Adrenal gland (tissue), 12 donors: ENCODE results near the gene CRACR2A. TPM values are rescaled to one million over a fixed set of nuclear protein-coding genes. Genes with fewer than 3 reads are reported as not detected.

Experiments
- DNase-seq, 7 donors: peaks; one replicate each; pipeline ENCODE4 v3.0.0-alpha.2; 2019 to 2020
- H3K27ac ChIP-seq, 5 donors: fragments of 200-600 bp; sonication (generic) in 4 of 5; 1 replicate in 3 of 5; 2 replicates in 2 of 5; pipeline versions ENCODE4 v1.5.1 to v1.8.0; 2016 to 2020; ENCODE audit warnings: mild to moderate bottlenecking in 1 of 5
- H3K27me3 ChIP-seq: fragments of 200-600 bp; 2 replicates; pipeline ENCODE4 v1.8.0; 2021
- H3K36me3 ChIP-seq, 2 donors: fragments of 200-600 bp; replicated peaks in 1 of 2; 1 replicate in 1 of 2; 2 replicates in 1 of 2; pipeline versions ENCODE4 v1.5.1 to v1.8.0; 2018 to 2022
- H3K4me1 ChIP-seq, 2 donors: fragments of 200-600 bp; replicated peaks in 1 of 2; 1 replicate in 1 of 2; 2 replicates in 1 of 2; pipeline versions ENCODE4 v1.5.1 to v1.8.0; 2018 to 2021
- H3K4me3 ChIP-seq, 4 donors: fragments of 200-600 bp; sonication (generic) in 3 of 4; one replicate each; pipeline ENCODE4 v1.5.1; 2016 to 2018
- H3K9me3 ChIP-seq, 3 donors: fragments of 200-600 bp; sonication (generic) in 1 of 3; replicated peaks in 1 of 3; 1 replicate in 2 of 3; 2 replicates in 1 of 3; pipeline versions ENCODE4 v1.5.1 to v1.8.0; 2016 to 2021
- POLR2A ChIP-seq, 2 donors: fragments of 450-650 bp; IDR thresholded peaks; one replicate each; pipeline ENCODE4 v1.6.1; 2017; ENCODE audit warnings: antibody characterized with exemption in 2 of 2, mild to moderate bottlenecking in 2 of 2, moderate library complexity in 1 of 2
- WGBS, 4 donors: extraction: QIAGEN DNeasy Blood & Tissue Kit in 2 of 4; methylation state at CpG; one replicate each; pipeline versions ENCODE4 v1.1.5 to v1.1.7; 2013 to 2017; 5-methylcytosine and 5-hydroxymethylcytosine counted together
- intact Hi-C, 2 donors: fragments of 100-400 bp; cut with DNase I; formaldehyde crosslinking; loops; one replicate each; pipeline versions ENCODE4 v1.14.1 to v1.15.0; 2022 to 2023
- polyA plus RNA-seq, 3 donors: library from polyadenylated mRNA; stranded (reverse); fragments of 200-250 nt in 2 of 3; fragments of 350-450 nt in 1 of 3; fragmentation: Illumina TruSeq in 1 of 3; extraction: RNeasy Lipid Tissue Mini Kit (QIAGEN cat#74804) in 1 of 3; gene quantifications; one replicate each; pipeline ENCODE4 v1.2.3, GENCODE V29; 2013 to 2014
- total RNA-seq, 9 donors: library from RNA; depleted of rRNA in 4 of 9; stranded (reverse); fragments of >200 nt in 4 of 9; fragments of 120-200 nt in 1 of 9; fragmentation: NEBNext Ultra II Directional in 1 of 9; extraction: Animal tissue kit (Norgen Biotek cat#: 25700) in 1 of 9; gene quantifications; one replicate each; pipeline versions ENCODE4 v1.1.0 to v1.2.4, GENCODE V29; 2013 to 2023
- TF ChIP-seq, protein P1 (sequence below), 6 experiments: fragments of 450-650 bp in 4 of 6; fragments of 200-600 bp in 2 of 6; sonication (generic) in 1 of 6; IDR thresholded peaks; 1 replicate in 5 of 6; 2 replicates in 1 of 6; pipeline versions ENCODE4 v1.5.1 to v1.8.0; 2016 to 2021; ENCODE audit warnings: antibody characterized with exemption in 6 of 6, mild to moderate bottlenecking in 2 of 6, moderate library complexity in 1 of 6
- donor health status: healthy with polysubstance abuse.
- donor health status: Bipolar disorder and iron deficiency.
- donor health status: DM: yes; HTN: yes; CAD: no.
- donor health status: DM: no; HTN: no; CAD: no.
- donor health status: DM: no; HTN: no; CAD: no.
- donor health status: DM: yes; HTN: yes; CAD: no.

CRACR2A gene
- total and polyA plus RNA-seq, 12 donors = 0.50 to 3.5 (median 2.0) TPM

DNA sequence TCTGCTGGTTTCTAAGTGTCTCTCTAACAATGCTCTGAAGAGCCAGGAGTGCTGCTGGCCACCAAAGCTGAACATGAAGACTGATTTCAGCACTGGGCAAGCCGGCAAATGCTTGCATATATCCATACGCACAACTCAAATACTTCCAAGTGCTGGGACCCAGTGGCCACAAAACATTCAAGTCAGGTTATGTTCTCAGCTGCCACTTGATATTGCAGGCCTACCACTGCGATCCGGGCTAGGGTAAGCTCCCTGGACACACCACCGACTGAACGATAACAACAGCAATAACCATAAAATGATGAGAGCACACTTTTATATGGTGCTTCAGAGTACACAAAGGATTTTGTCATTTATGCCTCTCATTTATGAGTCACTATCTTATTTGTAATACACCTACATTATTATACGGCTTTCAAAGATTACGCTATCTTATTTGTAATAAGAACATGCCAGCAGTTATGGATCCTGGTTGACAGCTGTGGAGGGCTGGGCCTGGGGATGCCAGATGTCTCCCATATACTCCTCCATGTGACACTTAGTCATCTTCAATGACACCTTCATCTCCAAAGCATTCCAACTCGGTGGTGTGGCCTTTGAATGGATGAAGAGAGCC is 35.5 kb downstream of the CRACR2A start:
- no peaks in the 10 kb centered on the region for H3K27me3 ChIP-seq
- H3K9me3 ChIP-seq = no peaks in the 10 kb centered on the region
- TF ChIP-seq, protein P1, sequence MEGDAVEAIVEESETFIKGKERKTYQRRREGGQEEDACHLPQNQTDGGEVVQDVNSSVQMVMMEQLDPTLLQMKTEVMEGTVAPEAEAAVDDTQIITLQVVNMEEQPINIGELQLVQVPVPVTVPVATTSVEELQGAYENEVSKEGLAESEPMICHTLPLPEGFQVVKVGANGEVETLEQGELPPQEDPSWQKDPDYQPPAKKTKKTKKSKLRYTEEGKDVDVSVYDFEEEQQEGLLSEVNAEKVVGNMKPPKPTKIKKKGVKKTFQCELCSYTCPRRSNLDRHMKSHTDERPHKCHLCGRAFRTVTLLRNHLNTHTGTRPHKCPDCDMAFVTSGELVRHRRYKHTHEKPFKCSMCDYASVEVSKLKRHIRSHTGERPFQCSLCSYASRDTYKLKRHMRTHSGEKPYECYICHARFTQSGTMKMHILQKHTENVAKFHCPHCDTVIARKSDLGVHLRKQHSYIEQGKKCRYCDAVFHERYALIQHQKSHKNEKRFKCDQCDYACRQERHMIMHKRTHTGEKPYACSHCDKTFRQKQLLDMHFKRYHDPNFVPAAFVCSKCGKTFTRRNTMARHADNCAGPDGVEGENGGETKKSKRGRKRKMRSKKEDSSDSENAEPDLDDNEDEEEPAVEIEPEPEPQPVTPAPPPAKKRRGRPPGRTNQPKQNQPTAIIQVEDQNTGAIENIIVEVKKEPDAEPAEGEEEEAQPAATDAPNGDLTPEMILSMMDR (IDR thresholded peaks at IDR 0.05) = no peak
- no peak for TF ChIP-seq POLR2A (IDR thresholded peaks at IDR 0.05)
- no peaks in the 10 kb centered on the region for H3K4me1 ChIP-seq
- no peaks in the 10 kb centered on the region for H3K36me3 ChIP-seq
- H3K4me3 ChIP-seq = no peak overlapping the region
- no peak for DNase-seq
- 89 to 92% (median 90%) methylated on average over 9 of the region's 9 CpGs for WGBS, 4 donors
- intact Hi-C loops = no loop called here
- H3K27ac ChIP-seq = no peak overlapping the region

DNA sequence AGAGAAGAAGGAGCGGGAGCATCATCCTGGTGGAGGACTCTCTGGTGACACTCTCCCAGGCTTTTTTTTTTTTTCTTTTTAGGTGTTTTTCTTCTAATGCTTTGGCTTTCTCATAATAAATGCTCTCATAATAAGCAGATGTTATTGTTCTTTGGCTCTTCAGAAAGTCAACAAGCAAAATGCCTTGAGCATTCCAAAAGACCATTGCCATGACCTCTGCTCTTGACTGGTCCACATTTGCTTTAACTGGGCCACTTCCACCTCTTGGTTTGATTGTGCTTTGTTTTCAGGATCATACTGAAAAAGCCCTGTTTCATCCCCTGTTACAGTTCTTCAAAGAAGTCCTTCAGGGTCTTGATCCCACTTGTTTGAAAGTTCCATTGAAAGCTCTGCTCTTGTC is 36.9 kb downstream of the CRACR2A start:
- Histone ChIP-seq H3K36me3 (no peaks in the 10 kb centered on the region), H3K4me1 (no peaks in the 10 kb centered on the region), H3K27me3 (no peaks in the 10 kb centered on the region), H3K4me3 (no peak overlapping the region), H3K27ac (no peak overlapping the region), H3K9me3 (no peaks in the 10 kb centered on the region)
- intact Hi-C loops = no loop called here
- WGBS, 4 donors = 85 to 96% (median 91%) methylated on average over 1 of the region's 1 CpG
- TF ChIP-seq, protein P1 (IDR thresholded peaks at IDR 0.05) = no peak
- no peak for TF ChIP-seq POLR2A (IDR thresholded peaks at IDR 0.05)
- no peak for DNase-seq

DNA sequence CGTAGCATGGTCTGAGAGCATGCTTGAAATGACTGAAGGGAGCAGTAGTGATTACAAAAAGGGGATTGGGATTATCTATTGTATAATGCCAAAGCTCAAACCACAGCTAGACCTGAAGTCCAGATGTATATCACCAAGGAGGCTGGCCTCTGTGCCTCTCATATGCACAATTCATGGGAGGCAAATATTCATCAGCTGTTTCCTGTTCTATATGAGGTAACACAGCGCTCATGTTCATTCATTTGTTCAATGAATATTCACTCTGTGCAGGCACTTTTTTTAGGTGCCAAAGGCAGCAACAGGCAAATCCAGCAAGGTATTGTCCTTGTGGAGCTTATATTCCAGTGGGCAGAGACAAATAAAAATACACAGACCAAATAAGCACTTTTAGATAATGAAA is 39.0 kb downstream of the CRACR2A start:
- DNase-seq = no peak
- no peak overlapping the region for H3K27ac ChIP-seq

DNA sequence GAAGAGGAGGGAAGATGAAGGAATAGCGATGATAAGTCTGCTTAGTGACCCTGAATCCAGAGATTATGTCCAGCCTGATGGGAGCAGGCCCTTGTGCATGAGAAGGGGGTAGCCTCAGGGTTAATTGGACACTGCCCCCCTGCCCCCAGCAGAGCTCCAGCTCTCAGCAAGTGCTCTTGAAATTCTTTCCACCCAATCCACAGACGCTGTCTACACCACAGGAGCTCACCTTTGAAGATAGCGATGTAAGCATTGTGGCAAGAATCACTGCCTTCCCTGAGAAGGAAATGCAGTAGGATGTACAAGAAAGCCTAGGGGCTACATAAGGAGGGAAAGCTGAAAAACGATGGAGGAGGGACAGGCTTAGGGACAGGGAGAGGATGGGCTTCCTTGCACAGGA is 39.4 kb downstream of the CRACR2A start:
- H3K27me3 ChIP-seq = no peaks in the 10 kb centered on the region
- no peak overlapping the region for H3K27ac ChIP-seq
- no peak for TF ChIP-seq POLR2A (IDR thresholded peaks at IDR 0.05)
- TF ChIP-seq, protein P1 (IDR thresholded peaks at IDR 0.05) = no peak
- no peaks in the 10 kb centered on the region for H3K9me3 ChIP-seq
- H3K4me1 ChIP-seq = no peaks in the 10 kb centered on the region
- no peak overlapping the region for H3K4me3 ChIP-seq
- no peak for DNase-seq
- intact Hi-C loops = no loop called here
- no peaks in the 10 kb centered on the region for H3K36me3 ChIP-seq
- 66 to 75% (median 72%) methylated on average over 4 of the region's 4 CpGs for WGBS, 4 donors

More for the DNA sequence above, 39.0 kb downstream of the CRACR2A start:
- WGBS, 4 donors = 93 to 98% (median 95%) methylated on average over 2 of the region's 2 CpGs
- no peak overlapping the region for H3K4me3 ChIP-seq
- H3K36me3 ChIP-seq = no peaks in the 10 kb centered on the region
- TF ChIP-seq POLR2A (IDR thresholded peaks at IDR 0.05) = no peak
- TF ChIP-seq, protein P1 (IDR thresholded peaks at IDR 0.05) = no peak
- H3K4me1 ChIP-seq = no peaks in the 10 kb centered on the region
- H3K27me3 ChIP-seq = no peaks in the 10 kb centered on the region
- intact Hi-C loops = no loop called here
- H3K9me3 ChIP-seq = no peaks in the 10 kb centered on the region
